HFF-Myc (cell line): ENCODE data around the gene SYCP2L.
"Not testable (repeated sequence)": the region's sequence is repeated elsewhere in the genome, so short reads cannot be mapped to it uniquely, and the experiment has no call there.

Source experiments
- DNase-seq: peaks from one replicate; pipeline ENCODE4 v3.0.0-alpha.2; 2011; ENCODE audit warnings: low read depth; ENCODE audit errors: extremely low read depth
- H3K4me3 ChIP-seq: replicated peaks from 2 replicates; pipeline ENCODE4 v1.5.1; 2011; ENCODE audit warnings: low read depth, mild to moderate bottlenecking, control low read depth, low read length
- CTCF ChIP-seq: IDR thresholded peaks from 2 replicates; pipeline ENCODE4 v1.5.1; 2012; ENCODE audit warnings: mild to moderate bottlenecking, low read depth, low read length, control low read depth; ENCODE audit errors: missing control alignments

The SYCP2L gene

GRCh38 chr6:10849901-10850300, 37.0 kb upstream of the SYCP2L start:
- TF ChIP-seq CTCF: no peak
- H3K4me3 ChIP-seq: no peak overlapping the region
- no peak for DNase-seq

- TF ChIP-seq CTCF: no peak
- no peak for DNase-seq
- H3K4me3 ChIP-seq: no peak overlapping the region
These were observed 36.1 kb upstream of the SYCP2L start for GRCh38 chr6:10850728-10851127.

GRCh38 chr6:10852361-10852960, 34.4 kb upstream of the SYCP2L start:
- TF ChIP-seq CTCF: no peak

GRCh38 chr6:10853849-10854300, 33.0 kb upstream of the SYCP2L start:
- H3K4me3 ChIP-seq, DNase-seq: not testable (repeated sequence)

More at GRCh38 chr6:10852361-10852960, 34.4 kb upstream of the SYCP2L start:
- H3K4me3 ChIP-seq: no peak overlapping the region
- no peak for DNase-seq

GRCh38 chr6:10854922-10855632, 31.8 kb upstream of the SYCP2L start:
- TF ChIP-seq CTCF: no peak
- H3K4me3 ChIP-seq: no peak overlapping the region
- DNase-seq: no peak

GRCh38 chr6:10857259-10857658, 29.6 kb upstream of the SYCP2L start:
- TF ChIP-seq CTCF: no peak
- H3K4me3 ChIP-seq: no peak overlapping the region
- DNase-seq: no peak

- no peak overlapping the region for H3K4me3 ChIP-seq
- TF ChIP-seq CTCF: no peak
- DNase-seq: no peak
These were observed 25.8 kb upstream of the SYCP2L start for GRCh38 chr6:10861086-10861485.
